H9 (cell line): ENCODE measurements around the gene TRIO. TPM values are rescaled to one million over a fixed set of nuclear protein-coding genes. Genes with fewer than 3 reads are reported as not detected.

ENCODE experiments used
- DNase-seq: peaks from one replicate; pipeline ENCODE4 v3.0.0-alpha.2; 2017
- H2AFZ ChIP-seq: one replicate; pipeline ENCODE4 v1.6.1; 2013; ENCODE audit warnings: mild to moderate bottlenecking, low read length, control low read depth, moderate library complexity
- H2AK5ac ChIP-seq: 2 replicates; pipeline ENCODE4 v1.6.1; 2013; ENCODE audit warnings: low read length, control low read depth, mixed read lengths; ENCODE audit not compliant: insufficient read length
- H2BK120ac ChIP-seq: one replicate; pipeline ENCODE4 v1.6.1; 2013; ENCODE audit warnings: low read depth, mild to moderate bottlenecking, low read length, control low read depth, inconsistent platforms; ENCODE audit not compliant: poor library complexity, severe bottlenecking
- H2BK12ac ChIP-seq: 2 replicates; pipeline ENCODE4 v1.6.1; 2013; ENCODE audit warnings: low read length, control low read depth, mixed read lengths, low read depth; ENCODE audit not compliant: insufficient read length
- H2BK15ac ChIP-seq: 2 replicates; pipeline ENCODE4 v1.6.1; 2013; ENCODE audit warnings: low read depth, low read length, control low read depth
- H2BK20ac ChIP-seq: one replicate; pipeline ENCODE4 v1.6.1; 2013; ENCODE audit warnings: low read depth, mild to moderate bottlenecking, low read length, control low read depth, inconsistent platforms; ENCODE audit not compliant: poor library complexity, severe bottlenecking
- H2BK5ac ChIP-seq: 2 replicates; pipeline ENCODE4 v1.6.1; 2013; ENCODE audit warnings: low read length, control low read depth, mixed read lengths; ENCODE audit not compliant: insufficient read length
- H3K14ac ChIP-seq: 2 replicates; pipeline ENCODE4 v1.6.1; 2013; ENCODE audit warnings: low read length, control low read depth; ENCODE audit not compliant: insufficient read depth
- H3K18ac ChIP-seq: 2 replicates; pipeline ENCODE4 v1.6.1; 2013; ENCODE audit warnings: low read depth, mild to moderate bottlenecking, mixed read lengths, low read length, control low read depth; ENCODE audit not compliant: insufficient read length
- H3K23ac ChIP-seq: 2 replicates; pipeline ENCODE4 v1.6.1; 2013; ENCODE audit warnings: low read length, control low read depth, mixed read lengths, low read depth; ENCODE audit not compliant: insufficient read length
- H3K23me2 ChIP-seq: 2 replicates; pipeline ENCODE4 v1.6.1; 2013; ENCODE audit warnings: low read depth, mild to moderate bottlenecking, mixed read lengths, low read length, control low read depth; ENCODE audit not compliant: insufficient read length, poor library complexity, severe bottlenecking
- H3K27ac ChIP-seq: 2 replicates; pipeline ENCODE4 v1.5.1; 2013; ENCODE audit warnings: low read length, control low read depth, mixed read lengths, low read depth; ENCODE audit not compliant: insufficient read length
- H3K27me3 ChIP-seq: 2 replicates; pipeline ENCODE4 v1.6.1; 2013; ENCODE audit warnings: low read length, control low read depth, inconsistent platforms; ENCODE audit not compliant: insufficient read depth
- H3K4ac ChIP-seq: 2 replicates; pipeline ENCODE4 v1.6.1; 2013; ENCODE audit warnings: low read depth, mild to moderate bottlenecking, control low read depth, inconsistent platforms, low read length, moderate library complexity
- H3K4me1 ChIP-seq: 2 replicates; pipeline ENCODE4 v1.6.1; 2013; ENCODE audit warnings: low read length, control low read depth, inconsistent platforms; ENCODE audit not compliant: insufficient read depth
- H3K4me2 ChIP-seq: 2 replicates; pipeline ENCODE4 v1.6.1; 2013; ENCODE audit warnings: low read length, control low read depth, mixed read lengths; ENCODE audit not compliant: insufficient read length, insufficient read depth
- H3K56ac ChIP-seq: 2 replicates; pipeline ENCODE4 v1.6.1; 2013; ENCODE audit warnings: low read depth, mild to moderate bottlenecking, mixed read lengths, low read length, control low read depth; ENCODE audit not compliant: insufficient read length
- H3K79me1 ChIP-seq: 2 replicates; pipeline ENCODE4 v1.6.1; 2013; ENCODE audit warnings: low read depth, mild to moderate bottlenecking, moderate library complexity, low read length, control low read depth, inconsistent platforms; ENCODE audit not compliant: insufficient read depth, poor library complexity, severe bottlenecking
- H3K79me2 ChIP-seq: 2 replicates; pipeline ENCODE4 v1.6.1; 2013; ENCODE audit warnings: low read length, control low read depth, inconsistent platforms; ENCODE audit not compliant: insufficient read depth
- H3K9ac ChIP-seq: 2 replicates; pipeline ENCODE4 v1.6.1; 2013; ENCODE audit warnings: low read length, control low read depth, mixed read lengths; ENCODE audit not compliant: insufficient read length; ENCODE audit errors: extremely low read depth
- H3K9me3 ChIP-seq: one replicate; pipeline ENCODE4 v1.6.1; 2013; ENCODE audit warnings: low read depth, low read length, inconsistent platforms; ENCODE audit not compliant: control insufficient read depth
- H3T11ph ChIP-seq: one replicate; pipeline ENCODE4 v1.6.1; 2013; ENCODE audit warnings: mild to moderate bottlenecking, low read length, control low read depth, inconsistent platforms
- H4K20me1 ChIP-seq: one replicate; pipeline ENCODE4 v1.6.1; 2013; ENCODE audit not compliant: control insufficient read depth, insufficient read length, insufficient read depth
- H4K5ac ChIP-seq: 2 replicates; pipeline ENCODE4 v1.6.1; 2013; ENCODE audit warnings: low read depth, mild to moderate bottlenecking, mixed read lengths, low read length, control low read depth; ENCODE audit not compliant: insufficient read length
- H4K8ac ChIP-seq: replicated peaks from 2 replicates; pipeline ENCODE4 v1.6.1; 2013; ENCODE audit warnings: low read length, control low read depth, mixed read lengths, low read depth; ENCODE audit not compliant: insufficient read length
- H4K91ac ChIP-seq: 2 replicates; pipeline ENCODE4 v1.6.1; 2013; ENCODE audit warnings: low read depth, mild to moderate bottlenecking, moderate library complexity, mixed read lengths, low read length, control low read depth; ENCODE audit not compliant: insufficient read length
- H3K27ac Mint-ChIP-seq, 3 experiments: 2 replicates in 2 of 3; 3 replicates in 1 of 3; pipeline ENCODE4 v1.8.0; 2020 to 2021; ENCODE audit warnings: mixed read lengths in 3 of 3, mild to moderate bottlenecking in 1 of 3, moderate library complexity in 1 of 3
- H3K27me3 Mint-ChIP-seq: 2 replicates; pipeline ENCODE4 v1.8.0; 2021; ENCODE audit warnings: low read depth, mild to moderate bottlenecking, moderate library complexity, mixed read lengths
- H3K36me3 Mint-ChIP-seq, 3 experiments: 2 replicates in 2 of 3; 3 replicates in 1 of 3; pipeline ENCODE4 v1.8.0; 2020 to 2021; ENCODE audit warnings: low read depth in 3 of 3, mixed read lengths in 3 of 3; ENCODE audit not compliant: insufficient read depth in 1 of 3
- H3K4me1 Mint-ChIP-seq, 2 experiments: 2 replicates each; pipeline ENCODE4 v1.8.0; 2020; ENCODE audit warnings: mixed read lengths in 2 of 2
- H3K4me3 Mint-ChIP-seq, 2 experiments: 2 replicates in 1 of 2; 3 replicates in 1 of 2; pipeline ENCODE4 v1.8.0; 2020 to 2021; ENCODE audit warnings: mild to moderate bottlenecking in 2 of 2, mixed read lengths in 2 of 2, moderate library complexity in 1 of 2
- H3K9me3 Mint-ChIP-seq, 2 experiments: 2 replicates in 1 of 2; 3 replicates in 1 of 2; pipeline ENCODE4 v1.8.0; 2020; ENCODE audit warnings: mild to moderate bottlenecking in 2 of 2, mixed read lengths in 2 of 2, moderate library complexity in 1 of 2
- CTCF ChIP-seq: fragments of 200-600 bp; sonication (generic); conservative IDR thresholded peaks from 3 replicates; pipeline ENCODE4 v1.8.0; 2021; ENCODE audit warnings: antibody characterized with exemption, mild to moderate bottlenecking
- WGBS: extraction: QIAGEN DNeasy Blood & Tissue Kit; methylation state at CpG from one replicate; pipeline ENCODE4 v1.1.7; 2013; ENCODE audit warnings: missing lambda C conversion rate, low lambda C conversion rate, mixed read lengths; ENCODE audit not compliant: insufficient read length; ENCODE audit errors: extremely low coverage; 5-methylcytosine and 5-hydroxymethylcytosine counted together
- total RNA-seq: library from RNA; stranded (reverse); gene quantifications from 2 replicates; pipeline ENCODE4 v1.2.1, GENCODE V29; 2021

TRIO gene
- total RNA-seq, 1 experiment from 2014 or later, result 87.8 TPM

- Histone ChIP-seq H3K79me2 (peaks cover 16% of the 10 kb centered on the region; the same call in 1 of the 2 replicates), H3K14ac (no peak overlapping the region), H2BK20ac (no peak overlapping the region), H2BK15ac (no peak overlapping the region), H4K5ac (no peak overlapping the region), H3K79me1 (peaks cover 10% of the 10 kb centered on the region), H3K23ac (no peak overlapping the region), H2BK12ac (no peak overlapping the region), H3K4me1 (peaks cover 17% of the 10 kb centered on the region), H3K4ac (no peak overlapping the region), H3K4me2 (no peak overlapping the region), H3K9me3 (no peaks in the 10 kb centered on the region), H4K91ac (no peak overlapping the region), H3K27me3 (no peaks in the 10 kb centered on the region), H2AK5ac (no peak overlapping the region), H2BK120ac (no peak overlapping the region), H3K23me2 (no peaks in the 10 kb centered on the region), H3T11ph (no peak overlapping the region), H4K8ac (no peak overlapping the region), H4K20me1 (no peaks in the 10 kb centered on the region), H3K27ac (no peak overlapping the region), H3K18ac (no peak overlapping the region), H2AFZ (no peak overlapping the region), H2BK5ac (no peak overlapping the region), H3K56ac (no peak overlapping the region), H3K9ac (no peak overlapping the region)
- Mint-ChIP-seq H3K4me1 (peaks cover 55 to 64% of the 10 kb centered on the region in 2 experiments), H3K4me3 (no peak overlapping the region), H3K9me3 (no peaks in the 10 kb centered on the region), H3K36me3 (no peaks in the 10 kb centered on the region), H3K27ac (no peak overlapping the region), H3K27me3 (no peaks in the 10 kb centered on the region)
- no CpG with 5 or more reads among the region's 3 CpGs for WGBS
- no peak for DNase-seq
- TF ChIP-seq CTCF, result no peak
These were observed 84.4 kb downstream of the TRIO start for GRCh38 chr5:14227513-14227912.
